PC-3 (cell line): ENCODE data around the gene ACOXL. TPM values are rescaled to one million over a fixed set of nuclear protein-coding genes. Genes with fewer than 3 reads are reported as not detected.

Experiments
- ATAC-seq: fragments of 200-7000 bp; cut with Tn5 transposase; 2 replicates; pipeline ENCODE4 v1.9.1; 2020; ENCODE audit warnings: mild to moderate bottlenecking, moderate library complexity
- BruUV-seq: library from RNA; stranded (reverse); fragments of 400-500 nt; replicated peaks from 2 replicates; lab custom pipeline; 2021; lab: Mats Ljungman, UMichigan
- CTCF ChIA-PET: fragments of 300-600 bp; sonication (Branson Sonifier 250); formaldehyde crosslinking; loops from one replicate; lab custom pipeline; 2022; ENCODE audit warnings: antibody characterized with exemption; lab: Charles Lee
- POLR2A ChIA-PET: fragments of 300-600 bp; sonication (Branson Sonifier 250); formaldehyde crosslinking; loops from one replicate; lab custom pipeline; 2022; ENCODE audit warnings: antibody characterized with exemption; ENCODE audit not compliant: unreplicated experiment; lab: Charles Lee
- DNase-seq: peaks from one replicate; pipeline ENCODE4 v3.0.0-alpha.2; 2015
- H2AFZ ChIP-seq: fragments of 300-600 bp; sonication (generic); 2 replicates; pipeline ENCODE4 v1.6.0; 2016; ENCODE audit warnings: antibody characterized with exemption, low read length
- H3F3A ChIP-seq: fragments of 300-600 bp; sonication (generic); one replicate; pipeline ENCODE4 v1.6.0; 2017; ENCODE audit warnings: antibody characterized with exemption, low read length, control low read depth, mild to moderate bottlenecking; ENCODE audit not compliant: unreplicated experiment
- H3K27ac ChIP-seq: fragments of 300-600 bp; sonication (generic); 2 replicates; pipeline ENCODE4 v1.5.1; 2016; ENCODE audit warnings: mild to moderate bottlenecking, low read length
- H3K27me3 ChIP-seq: fragments of 300-600 bp; sonication (generic); 2 replicates; pipeline ENCODE4 v1.6.1; 2016; ENCODE audit warnings: low read length, mixed read lengths
- H3K36me3 ChIP-seq: fragments of 300-600 bp; sonication (generic); 2 replicates; pipeline ENCODE4 v1.6.1; 2016; ENCODE audit warnings: low read depth, mixed run types, low read length, mixed read lengths
- H3K4me1 ChIP-seq: fragments of 300-600 bp; sonication (generic); 2 replicates; pipeline ENCODE4 v1.5.1; 2016; ENCODE audit warnings: low read length; ENCODE audit not compliant: insufficient read depth
- H3K4me2 ChIP-seq: fragments of 300-600 bp; sonication (generic); 2 replicates; pipeline ENCODE4 v1.6.0; 2016; ENCODE audit warnings: low read length
- H3K4me3 ChIP-seq: fragments of 300-600 bp; sonication (generic); 2 replicates; pipeline ENCODE4 v1.5.1; 2016; ENCODE audit warnings: mild to moderate bottlenecking, low read length, mixed read lengths
- H3K79me2 ChIP-seq: fragments of 300-600 bp; sonication (generic); 2 replicates; pipeline ENCODE4 v1.6.1; 2017; ENCODE audit warnings: low read length, mixed read lengths
- H3K9ac ChIP-seq: fragments of 300-600 bp; sonication (generic); 2 replicates; pipeline ENCODE4 v1.6.0; 2016; ENCODE audit warnings: mild to moderate bottlenecking, low read length
- H3K9me2 ChIP-seq: fragments of 300-600 bp; sonication (generic); replicated peaks from 2 replicates; pipeline ENCODE4 v1.6.1; 2016; ENCODE audit warnings: mixed run types, low read length, mixed read lengths
- H3K9me3 ChIP-seq: fragments of 300-600 bp; sonication (generic); 2 replicates; pipeline ENCODE4 v1.6.1; 2016; ENCODE audit warnings: low read length, mixed read lengths
- H4K20me1 ChIP-seq: fragments of 300-600 bp; sonication (generic); 2 replicates; pipeline ENCODE4 v1.6.1; 2016; ENCODE audit warnings: low read length, mixed read lengths
- CTCF ChIP-seq: fragments of 300-600 bp; sonication (generic); conservative IDR thresholded peaks from 2 replicates; pipeline ENCODE4 v1.5.1; 2017; ENCODE audit warnings: antibody characterized with exemption, low read depth, mild to moderate bottlenecking, low read length
- EZH2 ChIP-seq: fragments of 300-600 bp; sonication (generic); IDR thresholded peaks from one replicate; pipeline ENCODE4 v1.6.1; 2017; ENCODE audit warnings: antibody characterized with exemption, mild to moderate bottlenecking, low read length; ENCODE audit not compliant: unreplicated experiment
- EZH2phosphoT487 ChIP-seq: fragments of 300-600 bp; sonication (generic); IDR thresholded peaks from 2 replicates; pipeline ENCODE4 v1.6.1; 2018; ENCODE audit warnings: mild to moderate bottlenecking, antibody characterized with exemption, low read length, borderline replicate concordance
- intact Hi-C: fragments of 100-400 bp; cut with micrococcal nuclease; formaldehyde crosslinking; loops from 2 replicates; pipeline ENCODE4 v1.9.0; 2023
- total RNA-seq: library from RNA; depleted of rRNA; stranded (reverse); fragments of >200 nt; gene quantifications from 2 replicates; pipeline ENCODE4 v1.2.3, GENCODE V29; 2014

Gene ACOXL
- total RNA-seq, 1 experiment from 2014 or later: 16.3 TPM

- Histone ChIP-seq H3K27ac (no peak overlapping the region), H3K9ac (no peak overlapping the region), H3K4me1 (peaks cover 2% of the 10 kb centered on the region; the same call in 1 of the 2 replicates), H3K9me3 (no peaks in the 10 kb centered on the region), H3K79me2 (no peaks in the 10 kb centered on the region), H3K4me2 (no peak overlapping the region), H3K36me3 (no peaks in the 10 kb centered on the region; the same call in none of the 2 replicates), H3K27me3 (no peaks in the 10 kb centered on the region), H3F3A (no peaks in the 10 kb centered on the region), H4K20me1 (no peaks in the 10 kb centered on the region), H3K4me3 (no peak overlapping the region), H3K9me2 (no peaks in the 10 kb centered on the region), H2AFZ (no peak overlapping the region)
- no peak for TF ChIP-seq CTCF
- TF ChIP-seq EZH2phosphoT487: no peak
- no peak for TF ChIP-seq EZH2
- ChIA-PET CTCF (no interaction called here), POLR2A (no interaction called here)
- DNase-seq (peak; percentile 67), ATAC-seq (peak; percentile 66)
- intact Hi-C loops: no loop called here
- no TSS peak for BruUV-seq
Measured at GRCh38 chr2:110816404-110817365, 84.3 kb downstream of the ACOXL start.

- no TSS peak for BruUV-seq
- intact Hi-C loops: no loop called here
- CTCF ChIA-PET: no interaction called here
- Histone ChIP-seq H3K79me2 (no peaks in the 10 kb centered on the region), H3K27ac (no peak overlapping the region), H3K9me3 (no peaks in the 10 kb centered on the region), H2AFZ (no peak overlapping the region), H3K9me2 (no peaks in the 10 kb centered on the region), H3K4me3 (no peak overlapping the region), H3K36me3 (no peaks in the 10 kb centered on the region; the same call in 1 of the 2 replicates), H3K27me3 (no peaks in the 10 kb centered on the region), H4K20me1 (no peaks in the 10 kb centered on the region), H3F3A (no peaks in the 10 kb centered on the region), H3K9ac (no peak overlapping the region), H3K4me2 (no peak overlapping the region), H3K4me1 (peaks cover 2% of the 10 kb centered on the region; the same call in 1 of the 2 replicates)
- POLR2A ChIA-PET: interaction anchor here (0.8 kb wide), 1 partner anchor 301 kb away, joined by 5 read pairs; no protein-coding TSS in a partner anchor
- TF ChIP-seq CTCF (peak; percentile 21; the same call in 1 of the 2 replicates), EZH2phosphoT487 (no peak), EZH2 (no peak)
- DNase-seq: peak; percentile 11
- ATAC-seq: no peak
Measured at GRCh38 chr2:110818767-110819481, 86.6 kb downstream of the ACOXL start.
